H1 (cell line): Measurements from ENCODE around the gene CD28.
"Not testable (repeated sequence)": the region's sequence is repeated elsewhere in the genome, so short reads cannot be mapped to it uniquely, and the experiment has no call there.

Experiments
- CREB1 ChIP-seq: IDR thresholded peaks from 2 replicates; pipeline ENCODE4 v1.6.1; 2012; ENCODE audit warnings: inconsistent platforms
- HDAC6 ChIP-seq: IDR thresholded peaks from one replicate; pipeline ENCODE4 v1.7.1; 2012; ENCODE audit warnings: low read depth, mild to moderate bottlenecking, inconsistent platforms, low read length, moderate library complexity
- POLR2A ChIP-seq, 2 experiments: IDR thresholded peaks; 1 replicate in 1 of 2; 2 replicates in 1 of 2; pipeline ENCODE4 v1.6.1; 2011; ENCODE audit warnings: low read depth in 2 of 2, low read length in 2 of 2, mild to moderate bottlenecking in 2 of 2; ENCODE audit errors: control extremely low read depth in 1 of 2
- TF ChIP-seq, protein P1 (sequence below), 3 experiments: IDR thresholded peaks; 1 replicate in 2 of 3; 2 replicates in 1 of 3; pipeline versions ENCODE4 v1.5.1 to v1.6.1; 2011; ENCODE audit warnings: low read length in 3 of 3, mild to moderate bottlenecking in 3 of 3, inconsistent platforms in 2 of 3, low read depth in 1 of 3, moderate library complexity in 1 of 3; ENCODE audit not compliant: insufficient read depth in 1 of 3; ENCODE audit errors: control extremely low read depth in 1 of 3

DNA sequence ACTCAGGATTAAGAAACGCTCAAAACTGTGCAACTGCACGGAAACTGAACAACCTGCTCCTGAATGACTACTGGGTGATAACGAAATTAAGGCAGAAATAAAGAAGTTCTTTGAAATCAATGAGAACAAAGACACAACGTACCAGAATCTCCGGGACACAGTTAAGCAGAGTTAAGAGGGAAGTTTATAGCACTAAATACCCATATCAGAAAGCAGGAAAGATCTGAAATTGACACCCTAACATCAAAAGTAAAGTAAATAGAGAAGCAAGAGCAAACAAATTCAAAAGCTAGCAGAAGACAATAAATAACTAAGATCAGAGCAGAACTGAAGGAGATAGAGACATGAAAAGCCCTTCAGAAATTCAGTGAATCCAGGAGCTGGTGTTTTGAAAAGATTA, 8.0 kb upstream of the CD28 start:
- TF ChIP-seq, protein P1, sequence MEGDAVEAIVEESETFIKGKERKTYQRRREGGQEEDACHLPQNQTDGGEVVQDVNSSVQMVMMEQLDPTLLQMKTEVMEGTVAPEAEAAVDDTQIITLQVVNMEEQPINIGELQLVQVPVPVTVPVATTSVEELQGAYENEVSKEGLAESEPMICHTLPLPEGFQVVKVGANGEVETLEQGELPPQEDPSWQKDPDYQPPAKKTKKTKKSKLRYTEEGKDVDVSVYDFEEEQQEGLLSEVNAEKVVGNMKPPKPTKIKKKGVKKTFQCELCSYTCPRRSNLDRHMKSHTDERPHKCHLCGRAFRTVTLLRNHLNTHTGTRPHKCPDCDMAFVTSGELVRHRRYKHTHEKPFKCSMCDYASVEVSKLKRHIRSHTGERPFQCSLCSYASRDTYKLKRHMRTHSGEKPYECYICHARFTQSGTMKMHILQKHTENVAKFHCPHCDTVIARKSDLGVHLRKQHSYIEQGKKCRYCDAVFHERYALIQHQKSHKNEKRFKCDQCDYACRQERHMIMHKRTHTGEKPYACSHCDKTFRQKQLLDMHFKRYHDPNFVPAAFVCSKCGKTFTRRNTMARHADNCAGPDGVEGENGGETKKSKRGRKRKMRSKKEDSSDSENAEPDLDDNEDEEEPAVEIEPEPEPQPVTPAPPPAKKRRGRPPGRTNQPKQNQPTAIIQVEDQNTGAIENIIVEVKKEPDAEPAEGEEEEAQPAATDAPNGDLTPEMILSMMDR (IDR thresholded peaks at IDR 0.05; ENCODE audit: control extremely low read depth in 1 of 3, insufficient read depth in 1 of 3, low read depth in 1 of 3, low read length in 3 of 3) = not testable (repeated sequence)
- not testable (repeated sequence) for TF ChIP-seq POLR2A (IDR thresholded peaks at IDR 0.05; ENCODE audit: control extremely low read depth in 1 of 2, low read depth in 2 of 2, low read length in 2 of 2); CREB1; HDAC6
